HG03025 (cell line): Measurements from ENCODE around the gene ATP2A1.

Experiments
- ATAC-seq: cut with Tn5 transposase; IDR thresholded peaks from one replicate; pipeline ENCODE4 v1.9.1; 2021; ENCODE audit warnings: mild to moderate bottlenecking, moderate library complexity; ENCODE audit not compliant: unreplicated experiment, low FRiP score

The ATP2A1 gene

GRCh38 chr16:28878083-28878926 is at the start of gene ATP2A1:
TSS of gene ATP2A1 (plus strand) at chr16:28878488. CDS start at chr16:28878672, 184 bp downstream.
- no peak for ATAC-seq

DNA sequence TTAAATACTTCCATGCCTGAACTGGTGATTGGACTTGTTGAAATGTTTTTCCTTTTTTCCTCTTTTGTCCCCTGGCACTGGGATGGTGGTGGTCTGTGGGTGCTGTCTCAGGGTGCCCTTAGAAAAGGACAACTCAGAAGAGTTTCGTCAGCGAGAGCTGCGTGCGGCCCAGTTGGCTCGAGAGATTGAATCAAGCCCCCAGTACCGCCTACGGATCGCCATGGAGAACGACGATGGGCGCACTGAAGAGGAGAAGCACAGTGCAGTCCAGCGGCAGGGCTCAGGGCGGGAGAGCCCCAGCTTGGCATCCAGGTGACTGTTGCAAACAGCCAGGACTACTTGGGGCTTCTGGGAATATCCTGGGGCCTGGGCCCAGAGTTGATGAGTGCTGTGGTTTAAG is 48.5 kb upstream of the ATP2A1 start:
- no peak for ATAC-seq

DNA sequence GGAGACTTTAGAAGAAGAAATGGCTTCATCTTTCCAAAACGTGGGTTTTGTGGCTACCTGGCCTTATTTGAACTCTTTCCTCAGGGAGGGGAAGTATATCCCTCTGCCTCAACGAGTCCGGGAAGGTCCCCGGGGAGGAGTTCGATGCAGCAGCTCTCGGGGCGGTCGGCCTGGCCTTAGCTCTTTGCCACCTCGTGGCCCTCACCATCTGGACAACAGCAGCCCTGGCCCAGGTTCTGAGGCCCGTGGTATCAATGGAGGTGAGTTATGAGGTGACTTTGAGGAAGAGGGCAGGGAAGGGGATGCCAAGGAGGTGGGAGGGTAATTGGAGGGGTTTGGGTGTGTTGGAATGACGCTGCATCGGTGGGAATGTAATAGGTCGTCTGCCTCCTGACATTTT is 47.8 kb upstream of the ATP2A1 start:
- no peak for ATAC-seq

GRCh38 chr16:28834349-28834748 is 43.9 kb upstream of the ATP2A1 start:
- no peak for ATAC-seq

DNA sequence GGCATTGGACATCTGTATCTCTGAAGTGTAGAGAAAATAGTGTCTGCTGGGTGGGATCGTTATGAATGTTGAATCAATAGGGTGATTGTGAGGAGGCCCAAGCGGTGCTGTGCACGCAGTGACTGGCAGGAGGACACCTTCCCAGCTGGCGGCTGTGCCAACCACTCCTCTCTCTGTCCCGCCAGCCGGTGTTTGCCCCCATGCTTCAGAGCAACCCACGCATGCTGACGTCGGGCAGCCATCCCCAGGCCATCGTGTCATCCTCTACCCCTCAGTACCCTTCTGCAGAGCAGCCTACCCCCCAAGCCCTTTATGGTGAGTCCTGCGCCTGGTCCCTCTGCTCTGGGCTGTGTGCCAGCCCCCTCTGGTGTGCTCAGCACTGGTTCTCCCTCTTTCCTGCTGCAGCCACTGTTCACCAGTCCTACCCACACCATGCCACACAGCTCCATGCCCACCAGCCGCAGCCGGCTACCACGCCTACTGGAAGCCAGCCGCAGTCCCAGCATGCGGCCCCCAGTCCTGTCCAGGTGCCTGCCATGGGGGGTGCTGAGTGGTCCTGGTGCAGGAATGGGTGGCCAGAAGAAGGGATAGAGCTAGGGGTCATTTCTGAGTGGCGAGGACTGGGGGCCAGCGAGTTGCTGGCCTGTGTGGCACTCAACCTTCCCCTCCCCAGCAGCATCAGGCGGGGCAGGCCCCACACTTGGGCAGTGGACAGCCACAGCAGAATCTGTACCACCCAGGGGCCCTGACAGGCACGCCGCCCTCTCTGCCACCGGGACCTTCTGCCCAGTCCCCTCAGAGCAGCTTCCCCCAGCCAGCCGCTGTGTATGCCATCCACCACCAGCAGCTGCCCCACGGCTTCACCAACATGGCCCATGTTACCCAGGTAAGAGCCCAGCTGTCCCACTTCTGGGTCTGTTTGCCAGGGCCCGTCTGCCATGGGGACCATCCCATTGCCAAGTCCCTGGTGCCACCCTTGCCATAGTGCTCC is 43.1 kb upstream of the ATP2A1 start:
- ATAC-seq: no peak

DNA sequence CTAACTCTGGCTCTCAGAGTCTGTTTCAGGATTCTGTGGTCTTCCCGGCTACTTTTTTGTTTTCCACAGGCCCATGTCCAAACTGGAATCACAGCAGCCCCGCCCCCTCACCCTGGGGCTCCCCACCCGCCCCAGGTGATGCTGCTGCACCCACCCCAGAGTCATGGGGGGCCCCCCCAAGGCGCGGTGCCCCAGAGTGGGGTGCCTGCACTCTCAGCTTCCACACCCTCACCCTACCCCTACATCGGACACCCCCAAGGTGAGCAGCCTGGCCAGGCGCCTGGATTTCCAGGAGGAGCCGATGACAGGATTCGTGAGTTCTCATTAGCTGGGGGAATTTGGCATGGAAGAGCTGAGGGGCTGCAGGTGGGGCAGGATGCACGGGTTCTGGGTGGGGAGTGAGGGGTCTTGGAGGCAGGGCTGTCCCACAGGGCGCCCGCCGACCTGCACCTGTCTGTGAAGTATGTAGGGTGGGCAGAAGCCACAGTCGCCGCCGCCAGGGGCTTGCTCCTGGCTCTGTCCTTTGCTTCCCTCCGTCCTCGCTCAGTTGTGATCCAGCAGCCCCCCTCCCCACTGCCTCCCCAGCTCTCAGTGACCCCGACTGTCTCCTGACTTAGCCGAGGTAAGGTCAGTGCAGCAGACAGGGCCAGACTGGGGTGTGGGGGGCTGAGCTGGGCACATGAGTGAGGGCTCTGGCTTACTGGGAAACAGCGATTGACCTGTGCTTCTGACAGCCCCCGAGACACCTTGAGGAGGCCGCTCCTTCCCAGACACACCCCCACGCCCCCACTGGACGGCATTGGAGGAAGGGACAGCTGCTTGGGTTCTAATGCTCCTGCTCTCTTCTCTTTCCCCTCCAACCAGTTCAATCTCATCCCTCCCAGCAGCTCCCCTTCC is 42.2 kb upstream of the ATP2A1 start:
- ATAC-seq: no peak

- ATAC-seq: no peak
Observed at GRCh38 chr16:28836761-28837064, 41.6 kb upstream of the ATP2A1 start.

DNA sequence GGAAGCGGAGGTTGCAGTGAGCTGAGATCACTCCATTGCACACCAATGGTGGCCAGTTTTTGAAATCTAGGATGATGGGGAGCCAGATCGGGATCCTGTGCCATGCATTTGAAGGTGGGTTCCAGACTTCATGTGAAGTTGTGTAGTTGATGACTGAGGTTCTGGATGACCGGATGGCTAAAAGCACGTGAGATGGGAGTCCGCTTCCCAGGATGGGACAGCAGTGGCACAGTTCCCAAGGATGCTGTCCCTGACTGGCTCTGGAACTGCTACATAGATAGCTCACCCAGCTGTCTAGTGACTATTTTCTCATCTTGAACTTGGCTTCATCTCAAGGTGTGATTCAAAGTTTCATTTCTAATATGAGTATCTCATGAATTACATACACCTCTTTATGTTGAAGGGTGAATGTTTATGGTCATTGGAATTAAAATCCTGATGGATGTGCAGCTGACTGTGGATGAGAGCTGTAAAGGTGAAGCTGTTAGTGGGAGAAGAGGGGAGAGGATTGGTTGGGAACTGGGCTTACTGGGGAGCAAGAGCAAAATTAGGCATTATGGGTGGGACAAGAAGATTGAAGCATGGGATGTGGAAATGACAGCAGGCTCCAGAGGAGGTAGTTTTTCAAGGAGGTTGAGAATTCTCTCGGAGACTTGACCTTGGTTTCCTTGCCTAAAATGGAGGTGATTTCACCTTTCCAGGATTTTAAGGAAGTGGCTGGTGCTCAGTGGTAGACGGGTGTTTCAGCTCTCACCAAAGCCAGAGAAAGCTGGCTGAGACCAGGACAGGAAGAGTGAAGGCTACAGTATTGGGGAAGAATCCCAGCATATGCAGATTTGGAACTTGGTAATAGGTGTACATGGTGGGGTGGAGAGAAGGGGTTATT is 40.4 kb upstream of the ATP2A1 start:
- no peak for ATAC-seq

DNA sequence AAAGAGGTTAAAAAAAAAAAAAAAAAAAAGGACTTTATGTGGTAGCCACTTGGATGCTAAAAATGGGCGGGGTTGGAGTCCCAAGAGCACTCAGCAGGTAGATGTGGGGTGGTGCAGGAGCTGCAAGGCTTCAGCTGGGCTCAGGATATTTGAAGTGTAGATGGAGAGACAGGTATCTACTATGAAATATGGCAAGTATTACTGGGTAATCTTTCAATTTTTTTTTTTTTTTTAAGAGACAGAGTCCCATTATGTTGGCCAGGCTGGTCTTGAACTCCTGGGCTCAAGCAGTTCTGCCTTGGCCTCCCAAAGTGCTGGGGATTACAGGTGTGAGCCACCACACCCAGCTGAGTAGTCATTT is 39.8 kb upstream of the ATP2A1 start:
- ATAC-seq: no peak

DNA sequence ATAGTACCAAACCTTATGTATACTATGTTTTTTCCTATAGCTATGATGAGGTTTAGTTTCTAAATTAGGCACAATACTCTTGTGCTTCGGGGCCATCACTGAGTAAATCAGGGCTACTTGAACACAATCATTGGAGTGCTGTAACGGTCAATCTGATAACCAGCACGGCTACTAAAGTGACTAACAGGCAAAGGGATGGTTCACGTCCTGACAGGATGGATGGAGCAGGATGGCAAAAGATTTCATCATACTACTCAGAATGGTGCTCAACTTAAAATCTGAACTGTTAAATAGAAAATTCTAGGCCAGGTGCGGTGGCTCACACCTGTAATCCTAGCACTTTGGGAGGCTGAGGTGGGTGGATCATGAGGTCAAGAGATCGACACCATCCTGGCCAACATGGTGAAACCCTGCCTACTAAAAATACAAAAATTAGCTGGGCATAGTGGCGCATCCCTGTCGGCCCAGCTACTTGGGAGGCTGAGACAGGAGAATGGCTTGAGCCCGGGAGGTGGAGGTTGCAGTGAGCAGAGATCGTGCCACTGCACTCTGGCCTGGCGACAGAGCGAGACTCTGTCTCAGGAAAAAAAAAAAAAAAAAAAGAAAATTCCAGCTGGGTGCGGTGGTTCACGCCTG is 39.2 kb upstream of the ATP2A1 start:
- no peak for ATAC-seq

DNA sequence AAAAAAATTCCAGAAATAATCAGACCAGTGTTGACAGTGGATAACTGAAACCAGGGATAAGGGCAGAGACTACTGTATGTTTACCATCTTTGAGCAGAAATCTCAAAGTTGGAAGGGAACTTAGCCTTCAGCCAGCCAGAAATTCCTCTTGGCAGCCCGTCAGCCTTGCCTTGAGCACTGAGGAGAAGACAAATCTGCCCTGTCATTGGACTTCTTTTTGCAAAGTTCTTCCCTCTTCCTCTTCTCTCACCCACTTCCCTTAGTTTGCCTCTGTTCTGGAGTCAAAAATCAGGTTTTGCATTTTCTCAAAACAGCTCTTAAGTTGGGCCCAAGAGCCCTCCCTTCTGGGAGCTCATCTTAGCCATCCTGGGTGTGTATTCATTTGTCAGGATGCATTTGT is 38.4 kb upstream of the ATP2A1 start:
- no peak for ATAC-seq

- ATAC-seq: no peak
Observed at GRCh38 chr16:28842696-28843095, 35.6 kb upstream of the ATP2A1 start.

DNA sequence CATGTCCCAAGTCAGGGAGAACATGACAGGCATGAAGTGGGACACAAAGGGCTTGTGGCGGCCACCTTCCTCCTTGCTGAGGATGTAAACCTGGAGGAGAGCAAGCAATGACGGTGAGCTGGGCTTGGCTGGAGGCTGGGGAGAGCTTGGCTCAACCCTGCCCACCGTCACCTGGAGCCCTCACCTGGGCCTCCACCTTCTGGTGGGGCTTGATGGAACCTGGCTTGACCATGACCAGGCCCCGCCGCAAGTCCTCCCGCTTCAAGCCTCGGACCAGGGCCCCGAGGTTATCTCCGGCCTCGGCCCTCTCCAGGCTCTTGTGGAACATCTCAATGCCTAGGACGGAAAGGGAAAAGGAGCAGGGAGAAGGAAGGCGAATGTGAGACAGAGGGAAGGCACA is 34.5 kb upstream of the ATP2A1 start:
- ATAC-seq: no peak

- no peak for ATAC-seq
Observed at GRCh38 chr16:28844226-28844885, 33.9 kb upstream of the ATP2A1 start.

- no peak for ATAC-seq
Observed at GRCh38 chr16:28845293-28845692, 33.0 kb upstream of the ATP2A1 start.

GRCh38 chr16:28845761-28846079 is 32.6 kb upstream of the ATP2A1 start:
- ATAC-seq: no peak

DNA sequence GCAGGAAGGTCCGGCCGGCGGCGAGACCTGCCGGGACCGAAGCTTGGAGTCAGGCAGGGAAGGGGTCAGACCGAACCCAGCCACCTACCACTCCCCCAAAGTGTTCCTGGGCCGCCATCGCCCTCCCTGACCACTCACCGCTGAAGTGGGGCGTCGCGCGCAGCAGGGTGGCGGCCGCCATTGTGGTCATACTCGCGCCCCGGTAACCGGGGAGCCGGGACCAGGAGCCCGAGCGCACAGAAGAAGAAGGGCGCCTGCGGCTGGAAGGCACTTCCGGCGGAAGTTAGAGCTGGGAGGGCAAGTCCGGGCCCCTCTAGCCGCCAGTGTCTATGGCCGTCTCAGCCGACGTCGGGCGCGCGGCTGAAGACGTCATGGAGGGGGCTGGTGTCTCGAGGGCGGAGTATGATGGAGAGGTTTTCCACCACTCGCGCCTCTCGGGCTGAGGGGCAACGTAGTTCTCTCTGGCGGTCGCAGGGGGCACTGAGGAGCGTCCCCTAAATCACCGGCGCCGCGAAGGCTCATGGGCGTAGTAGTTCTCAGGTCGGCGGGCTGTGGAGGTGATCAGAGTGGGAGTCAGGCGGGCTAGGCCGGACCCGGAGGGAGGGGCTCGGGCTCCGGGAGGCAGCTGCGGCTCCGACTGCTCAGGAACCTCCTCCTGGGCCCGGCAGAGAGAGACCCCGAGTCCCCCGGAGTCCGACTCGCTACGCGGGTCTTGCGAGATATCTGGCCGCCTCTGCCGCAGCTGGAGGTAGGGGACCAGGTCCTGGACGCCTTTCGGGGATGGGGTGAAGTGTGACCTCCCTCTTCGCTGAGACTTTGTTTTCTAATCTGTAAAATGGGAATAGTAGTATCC is 32.0 kb upstream of the ATP2A1 start, which contains the start of gene TUFM:
TUFM (minus strand) TSS at position 269 of the 853 bp plus-strand sequence; CDS start at position 190, 79 bp downstream.
- ATAC-seq: peak; percentile 89

DNA sequence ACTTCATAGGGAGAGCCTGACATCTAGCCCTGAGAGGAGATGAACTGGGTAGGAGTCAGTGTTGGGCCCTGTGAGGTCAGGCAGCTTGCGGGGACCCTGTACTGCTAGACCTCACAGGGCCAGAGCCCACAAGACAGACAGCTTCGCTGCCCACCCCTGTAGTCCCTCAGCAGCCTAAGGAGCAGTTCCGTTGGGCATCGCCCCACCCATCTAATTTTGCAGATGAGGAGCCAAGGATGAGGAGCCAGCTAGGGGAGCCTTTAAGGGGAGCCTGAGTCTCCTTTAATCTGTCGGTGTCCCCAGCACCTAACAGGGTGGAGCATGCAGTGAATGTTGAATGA is 31.4 kb upstream of the ATP2A1 start:
- peak; percentile 10 for ATAC-seq
